GM21717 (cell line): ENCODE results near the gene CAMK1D.

ENCODE experiments used
- ATAC-seq: cut with Tn5 transposase; IDR thresholded peaks from one replicate; pipeline ENCODE4 v1.9.1; 2021; ENCODE audit warnings: mild to moderate bottlenecking, moderate library complexity; ENCODE audit not compliant: unreplicated experiment

Gene CAMK1D

GRCh38 chr10:12684784-12685183 is 335.4 kb downstream of the CAMK1D start:
- no peak for ATAC-seq

GRCh38 chr10:12685261-12686058 is 336.1 kb downstream of the CAMK1D start:
- ATAC-seq: no peak

GRCh38 chr10:12687996-12688395 is 338.6 kb downstream of the CAMK1D start:
- ATAC-seq: no peak

- ATAC-seq: no peak
These were observed 340.5 kb downstream of the CAMK1D start for GRCh38 chr10:12689893-12690292.

- no peak for ATAC-seq
These were observed 341.3 kb downstream of the CAMK1D start for GRCh38 chr10:12690525-12691126.

- no peak for ATAC-seq
These were observed 342.2 kb downstream of the CAMK1D start for GRCh38 chr10:12691596-12691995.

GRCh38 chr10:12697764-12698163 is 348.4 kb downstream of the CAMK1D start:
- ATAC-seq: no peak

GRCh38 chr10:12699258-12699700 is 349.9 kb downstream of the CAMK1D start:
- ATAC-seq: no peak

GRCh38 chr10:12699781-12700556 is 350.6 kb downstream of the CAMK1D start:
- no peak for ATAC-seq

- no peak for ATAC-seq
These were observed 351.2 kb downstream of the CAMK1D start for GRCh38 chr10:12700557-12700874.

- no peak for ATAC-seq
These were observed 352.3 kb downstream of the CAMK1D start for GRCh38 chr10:12701696-12702095.

- ATAC-seq: no peak
These were observed 352.9 kb downstream of the CAMK1D start for GRCh38 chr10:12702215-12702770.

GRCh38 chr10:12703126-12703525 is 353.8 kb downstream of the CAMK1D start:
- no peak for ATAC-seq

- ATAC-seq: no peak
These were observed 354.5 kb downstream of the CAMK1D start for GRCh38 chr10:12703813-12704212.

- no peak for ATAC-seq
These were observed 355.1 kb downstream of the CAMK1D start for GRCh38 chr10:12704488-12704887.

GRCh38 chr10:12705943-12706342 is 356.6 kb downstream of the CAMK1D start:
- ATAC-seq: no peak

GRCh38 chr10:12707461-12708185 is 358.3 kb downstream of the CAMK1D start:
- no peak for ATAC-seq

- no peak for ATAC-seq
These were observed 359.7 kb downstream of the CAMK1D start for GRCh38 chr10:12709000-12709401.

GRCh38 chr10:12709521-12709963 is 360.2 kb downstream of the CAMK1D start:
- ATAC-seq: no peak

GRCh38 chr10:12710157-12710556 is 360.8 kb downstream of the CAMK1D start:
- no peak for ATAC-seq
